GM13976 (cell line): ENCODE data around the gene KRT86.

ENCODE experiments used
- DNase-seq: peaks from one replicate; pipeline ENCODE4 v3.0.0; 2012; ENCODE audit warnings: low spot score
- CTCF ChIP-seq: IDR thresholded peaks from 2 replicates; pipeline ENCODE4 v1.5.1; 2012; ENCODE audit warnings: borderline replicate concordance, mild to moderate bottlenecking; ENCODE audit not compliant: insufficient read depth; ENCODE audit errors: extremely low read depth, missing control alignments, control extremely low read depth
- in situ Hi-C: fragments of 300-500 bp; cut with MboI; formaldehyde crosslinking; loops from one replicate; pipeline ENCODE4 v1.12.0; 2022; ENCODE audit warnings: low sequenced_read_pairs, mixed read lengths, inconsistent platforms; ENCODE audit not compliant: unreplicated experiment

Gene KRT86

GRCh38 chr12:52261208-52261484, 13.3 kb upstream of the KRT86 start:
- no peak for DNase-seq
- in situ Hi-C loops: no loop called here
- no peak for TF ChIP-seq CTCF

GRCh38 chr12:52262286-52262685, 12.2 kb upstream of the KRT86 start:
- no peak for TF ChIP-seq CTCF

GRCh38 chr12:52263761-52264434, 10.5 kb upstream of the KRT86 start:
- TF ChIP-seq CTCF: no peak
- DNase-seq: no peak
- in situ Hi-C loops: no loop called here

More at GRCh38 chr12:52262286-52262685, 12.2 kb upstream of the KRT86 start:
- in situ Hi-C loops: no loop called here
- no peak for DNase-seq

- DNase-seq: no peak
- in situ Hi-C loops: no loop called here
- no peak for TF ChIP-seq CTCF
These were observed 10.0 kb upstream of the KRT86 start for GRCh38 chr12:52264435-52264825.

- no peak for TF ChIP-seq CTCF
- DNase-seq: no peak
- in situ Hi-C loops: no loop called here
These were observed 7.9 kb upstream of the KRT86 start for GRCh38 chr12:52266514-52266913.

- in situ Hi-C loops: no loop called here
- no peak for DNase-seq
- TF ChIP-seq CTCF: no peak
These were observed 7.2 kb upstream of the KRT86 start for GRCh38 chr12:52267266-52267665.
